Cardiac muscle cell (in vitro differentiated cells and primary cell): Measurements from ENCODE around the gene LPIN3. TPM values are rescaled to one million over a fixed set of nuclear protein-coding genes. Genes with fewer than 3 reads are reported as not detected.

Experiments
- DNase-seq, 2 donors: peaks; one replicate each; pipeline versions ENCODE4 v3.0.0 to v3.0.0-alpha.2; 2010 to 2017; ENCODE audit warnings: low read depth in 1 of 2, low spot score in 1 of 2
- H3K27ac ChIP-seq: fragments of 200-600 bp; sonication (generic); 2 replicates; pipeline ENCODE4 v1.5.1; 2016
- H3K27me3 ChIP-seq: fragments of 200-600 bp; sonication (generic); 2 replicates; pipeline ENCODE4 v1.6.0; 2016; ENCODE audit warnings: control low read depth
- H3K36me3 ChIP-seq: fragments of 200-600 bp; sonication (generic); 2 replicates; pipeline ENCODE4 v1.5.1; 2016; ENCODE audit warnings: control low read depth
- H3K4me1 ChIP-seq: fragments of 200-600 bp; sonication (generic); 2 replicates; pipeline ENCODE4 v1.8.1; 2017; ENCODE audit warnings: low read depth, mild to moderate bottlenecking, mixed run types
- H3K4me3 ChIP-seq: fragments of 200-600 bp; sonication (generic); 2 replicates; pipeline ENCODE4 v1.5.1; 2016; ENCODE audit warnings: mild to moderate bottlenecking
- H3K9me3 ChIP-seq: fragments of 200-600 bp; sonication (generic); 2 replicates; pipeline ENCODE4 v1.5.1; 2017; ENCODE audit warnings: low read depth, mild to moderate bottlenecking, control low read depth
- polyA plus RNA-seq: library from polyadenylated mRNA; unstranded; fragments of >200 nt; fragmentation: Nextera tagmentation; extraction: Ambion mirVana; gene quantifications from 2 replicates; pipeline ENCODE4 v1.2.1, GENCODE V29; 2016
- total RNA-seq: library from RNA; depleted of rRNA; stranded (reverse); fragments of >200 nt; gene quantifications from 2 replicates; pipeline ENCODE4 v1.2.3, GENCODE V29; 2016
- TF ChIP-seq, protein P1 (sequence below): IDR thresholded peaks from 2 replicates; pipeline ENCODE4 v1.5.1; 2012; ENCODE audit warnings: low read depth, mild to moderate bottlenecking, low read length

LPIN3 gene
- total and polyA plus RNA-seq, 2 experiments from 2014 or later, result 11.2 to 17.0 TPM

DNA sequence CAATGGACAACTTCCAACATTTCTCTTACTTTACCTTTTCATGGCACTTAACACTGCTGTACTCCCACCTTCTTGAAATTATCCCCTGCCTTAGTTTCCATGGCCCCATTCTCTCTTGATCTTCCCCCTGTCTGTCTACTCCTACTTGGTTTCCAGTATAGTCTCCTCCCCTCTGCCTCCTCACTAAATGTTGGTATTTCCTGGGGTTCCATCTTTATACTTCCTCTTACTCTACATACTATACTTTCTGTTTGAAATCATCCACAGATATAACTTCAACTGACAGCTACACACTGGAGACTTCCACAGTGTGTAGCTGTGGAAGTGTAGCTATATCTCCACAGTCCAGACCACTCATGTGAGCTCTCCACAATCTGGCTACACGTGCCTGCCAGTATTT is 36.6 kb upstream of the LPIN3 start:
- H3K27me3 ChIP-seq, result no peaks in the 10 kb centered on the region
- no peaks in the 10 kb centered on the region for H3K36me3 ChIP-seq
- H3K4me1 ChIP-seq, result no peaks in the 10 kb centered on the region
- no peak for DNase-seq
- TF ChIP-seq, protein P1, sequence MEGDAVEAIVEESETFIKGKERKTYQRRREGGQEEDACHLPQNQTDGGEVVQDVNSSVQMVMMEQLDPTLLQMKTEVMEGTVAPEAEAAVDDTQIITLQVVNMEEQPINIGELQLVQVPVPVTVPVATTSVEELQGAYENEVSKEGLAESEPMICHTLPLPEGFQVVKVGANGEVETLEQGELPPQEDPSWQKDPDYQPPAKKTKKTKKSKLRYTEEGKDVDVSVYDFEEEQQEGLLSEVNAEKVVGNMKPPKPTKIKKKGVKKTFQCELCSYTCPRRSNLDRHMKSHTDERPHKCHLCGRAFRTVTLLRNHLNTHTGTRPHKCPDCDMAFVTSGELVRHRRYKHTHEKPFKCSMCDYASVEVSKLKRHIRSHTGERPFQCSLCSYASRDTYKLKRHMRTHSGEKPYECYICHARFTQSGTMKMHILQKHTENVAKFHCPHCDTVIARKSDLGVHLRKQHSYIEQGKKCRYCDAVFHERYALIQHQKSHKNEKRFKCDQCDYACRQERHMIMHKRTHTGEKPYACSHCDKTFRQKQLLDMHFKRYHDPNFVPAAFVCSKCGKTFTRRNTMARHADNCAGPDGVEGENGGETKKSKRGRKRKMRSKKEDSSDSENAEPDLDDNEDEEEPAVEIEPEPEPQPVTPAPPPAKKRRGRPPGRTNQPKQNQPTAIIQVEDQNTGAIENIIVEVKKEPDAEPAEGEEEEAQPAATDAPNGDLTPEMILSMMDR, result no peak
- no peak overlapping the region for H3K4me3 ChIP-seq
- H3K9me3 ChIP-seq, result no peaks in the 10 kb centered on the region
- H3K27ac ChIP-seq, result no peak overlapping the region

DNA sequence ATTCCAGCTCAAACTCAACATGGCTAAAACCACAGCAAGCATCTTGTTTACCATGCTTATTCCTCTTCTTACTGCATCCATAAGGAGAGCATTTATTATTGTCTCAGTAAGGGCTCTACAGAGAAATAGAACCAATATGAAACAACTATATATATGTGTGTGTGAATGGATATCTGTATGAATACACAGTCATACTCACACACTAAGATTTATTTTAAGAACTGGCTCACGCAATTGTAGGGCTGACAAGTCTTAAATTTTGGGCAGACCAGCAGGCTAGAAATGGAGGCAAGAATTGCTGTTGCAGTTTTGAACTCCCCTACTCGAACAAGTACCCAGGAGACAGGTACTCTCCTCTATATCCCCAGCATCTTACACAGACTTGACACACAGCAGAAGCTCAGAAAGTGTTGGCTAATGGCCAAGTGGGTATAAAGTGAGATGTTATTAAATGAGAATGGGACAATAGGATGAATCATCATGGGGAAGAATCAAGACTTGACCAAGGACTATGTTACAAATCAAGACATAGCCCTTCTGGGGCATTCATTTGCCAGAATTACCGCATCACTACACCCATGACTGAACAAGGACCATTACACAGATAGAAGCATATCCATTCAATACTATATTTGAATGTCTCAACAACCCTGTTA is 36.1 kb upstream of the LPIN3 start:
- Histone ChIP-seq H3K27ac (no peak overlapping the region), H3K27me3 (no peaks in the 10 kb centered on the region), H3K4me1 (no peaks in the 10 kb centered on the region), H3K9me3 (no peaks in the 10 kb centered on the region), H3K36me3 (no peaks in the 10 kb centered on the region), H3K4me3 (no peak overlapping the region)
- TF ChIP-seq, protein P1, result no peak
- DNase-seq, result peak in 1 of 2 donors; percentile 24

DNA sequence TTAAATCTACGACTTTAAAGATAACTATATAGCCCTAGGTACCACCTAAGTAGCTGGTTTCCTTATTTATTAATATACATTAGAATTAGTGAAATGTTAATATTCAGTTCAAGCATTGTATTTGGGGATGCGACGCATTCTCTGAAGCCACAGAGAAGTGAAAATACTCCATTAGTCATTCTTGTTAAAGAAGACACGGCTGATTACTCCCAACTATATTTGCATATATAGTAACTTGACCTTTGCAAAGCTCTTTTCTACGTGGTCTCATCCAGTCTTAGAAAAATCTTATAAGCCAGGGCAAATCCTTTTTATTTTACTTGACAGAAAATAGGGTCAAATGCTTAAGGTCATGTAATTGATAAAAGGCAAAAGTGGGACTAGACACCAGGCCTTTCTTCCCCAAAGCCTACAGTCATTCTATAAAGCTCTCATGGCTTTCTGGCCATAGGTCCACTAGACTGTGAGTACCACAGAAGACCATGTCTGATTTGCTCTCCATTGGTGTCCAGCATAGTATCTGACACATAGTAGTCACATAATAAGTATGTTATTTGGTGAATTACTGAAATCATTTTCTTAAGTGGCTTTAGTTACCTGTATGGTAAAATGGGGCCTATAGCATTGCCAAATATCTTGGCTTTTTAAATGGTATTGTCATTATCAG is 34.4 kb upstream of the LPIN3 start:
- no peaks in the 10 kb centered on the region for H3K4me1 ChIP-seq
- no peak for DNase-seq
- no peaks in the 10 kb centered on the region for H3K27me3 ChIP-seq
- TF ChIP-seq, protein P1, result no peak
- H3K27ac ChIP-seq, result no peak overlapping the region
- no peaks in the 10 kb centered on the region for H3K36me3 ChIP-seq
- H3K9me3 ChIP-seq, result no peaks in the 10 kb centered on the region
- no peak overlapping the region for H3K4me3 ChIP-seq

DNA sequence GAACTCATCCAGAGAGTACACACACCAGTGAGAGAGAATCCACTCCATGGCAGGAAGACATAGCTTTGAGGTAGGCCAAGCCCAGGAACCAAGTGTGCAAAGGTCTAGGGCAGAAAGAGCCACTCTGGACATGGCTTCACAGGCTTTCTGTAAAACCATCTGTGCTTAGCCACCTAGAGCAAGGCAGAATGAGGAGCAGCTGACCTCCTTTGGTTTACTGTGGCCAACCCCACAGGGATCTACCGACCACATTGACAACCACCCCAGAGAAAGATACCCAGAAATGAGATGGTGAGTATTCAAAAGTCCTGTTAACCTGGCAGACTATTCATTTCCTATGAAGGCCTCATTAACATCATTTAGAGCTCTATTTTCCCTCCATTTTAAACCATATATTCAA is 33.6 kb upstream of the LPIN3 start:
- Histone ChIP-seq H3K9me3 (no peaks in the 10 kb centered on the region), H3K27ac (no peak overlapping the region), H3K4me3 (no peak overlapping the region), H3K36me3 (no peaks in the 10 kb centered on the region), H3K4me1 (no peaks in the 10 kb centered on the region), H3K27me3 (no peaks in the 10 kb centered on the region)
- no peak for DNase-seq
- TF ChIP-seq, protein P1, result no peak

DNA sequence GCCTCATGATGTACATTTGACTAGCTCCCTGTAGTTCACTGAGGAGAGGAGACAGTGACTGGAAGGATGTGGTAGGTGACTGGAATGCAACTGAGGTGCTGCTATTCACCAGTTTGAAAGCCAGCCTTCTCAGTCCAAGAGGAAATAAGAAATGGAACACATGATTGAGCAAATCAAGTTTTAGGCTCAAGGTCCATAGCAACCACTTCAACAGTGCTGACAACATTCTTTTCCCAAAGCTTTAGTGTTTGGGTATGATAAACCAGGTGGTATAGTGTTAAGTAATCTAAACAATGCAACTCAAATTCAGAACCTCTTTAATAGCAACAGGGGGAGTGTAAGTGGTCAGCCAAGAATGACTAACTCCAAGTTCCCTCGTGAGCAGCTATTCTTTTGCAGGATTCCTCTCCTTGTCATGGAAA is 32.3 kb upstream of the LPIN3 start:
- Histone ChIP-seq H3K9me3 (no peaks in the 10 kb centered on the region), H3K27me3 (no peaks in the 10 kb centered on the region), H3K36me3 (no peaks in the 10 kb centered on the region), H3K27ac (no peak overlapping the region), H3K4me3 (no peak overlapping the region), H3K4me1 (no peaks in the 10 kb centered on the region)
- DNase-seq, result peak in 1 of 2 donors; percentile 88
- TF ChIP-seq, protein P1, result no peak
